ENCODE data around the gene CSF2.
A peak's percentile ranks its signal among the peaks of the same experiment; 100 is the strongest.

The CSF2 gene

GRCh38 chr5:132075719-132076077 is 2.1 kb downstream of the CSF2 start:
- no peak overlapping the region for H3K4me3 ChIP-seq (ENCODE audit: low read length, poor library complexity, severe bottlenecking)
- no peaks in the 10 kb centered on the region for H3K27me3 ChIP-seq (ENCODE audit: insufficient read depth, low read length, poor library complexity, severe bottlenecking)
- H3K9me2 ChIP-seq (replicated peaks; ENCODE audit: low read depth, low read length): no peaks in the 10 kb centered on the region
- no peaks in the 10 kb centered on the region for H4K20me1 ChIP-seq (ENCODE audit: insufficient read depth, low read length, poor library complexity, severe bottlenecking)
- H2AFZ ChIP-seq (ENCODE audit: low read length): no peak overlapping the region
- no peaks in the 10 kb centered on the region for H3K9me3 ChIP-seq (ENCODE audit: insufficient read depth, low read depth, low read length)
- no peaks in the 10 kb centered on the region for H3K79me2 ChIP-seq (ENCODE audit: insufficient read depth, low read length)
- no peaks in the 10 kb centered on the region for H3K36me3 ChIP-seq (ENCODE audit: insufficient read depth, low read length)
- TF ChIP-seq EZH2phosphoT487 (IDR thresholded peaks at IDR 0.05; ENCODE audit: borderline replicate concordance): no peak
- no peak for TF ChIP-seq CTCF (conservative IDR thresholded peaks at IDR 0.05; ENCODE audit: low read length)
- H3K4me1 ChIP-seq (ENCODE audit: insufficient read depth, low read length, poor library complexity, severe bottlenecking): peaks cover 40% of the 10 kb centered on the region
- no peaks in the 10 kb centered on the region for H3F3A ChIP-seq (ENCODE audit: low read depth)
- H3K9ac ChIP-seq (ENCODE audit: low read depth, low read length, poor library complexity, severe bottlenecking): no peak overlapping the region
- peak overlapping the region; percentile 24 for H3K4me2 ChIP-seq (ENCODE audit: low read depth, low read length, poor library complexity, severe bottlenecking)

- no peaks in the 10 kb centered on the region for H3F3A ChIP-seq (ENCODE audit: low read depth)
- no peak overlapping the region for H3K9ac ChIP-seq (ENCODE audit: low read depth, low read length, poor library complexity, severe bottlenecking)
- TF ChIP-seq CTCF (conservative IDR thresholded peaks at IDR 0.05; ENCODE audit: low read length): no peak
- no peak for TF ChIP-seq EZH2phosphoT487 (IDR thresholded peaks at IDR 0.05; ENCODE audit: borderline replicate concordance)
- peaks cover 40% of the 10 kb centered on the region for H3K4me1 ChIP-seq (ENCODE audit: insufficient read depth, low read length, poor library complexity, severe bottlenecking)
- H3K4me2 ChIP-seq (ENCODE audit: low read depth, low read length, poor library complexity, severe bottlenecking): no peak overlapping the region
- H4K20me1 ChIP-seq (ENCODE audit: insufficient read depth, low read length, poor library complexity, severe bottlenecking): no peaks in the 10 kb centered on the region
- no peak overlapping the region for H3K4me3 ChIP-seq (ENCODE audit: low read length, poor library complexity, severe bottlenecking)
- H3K9me2 ChIP-seq (replicated peaks; ENCODE audit: low read depth, low read length): no peaks in the 10 kb centered on the region
- H3K36me3 ChIP-seq (ENCODE audit: insufficient read depth, low read length): no peaks in the 10 kb centered on the region
- H3K9me3 ChIP-seq (ENCODE audit: insufficient read depth, low read depth, low read length): no peaks in the 10 kb centered on the region
- H2AFZ ChIP-seq (ENCODE audit: low read length): no peak overlapping the region
- no peaks in the 10 kb centered on the region for H3K79me2 ChIP-seq (ENCODE audit: insufficient read depth, low read length)
- no peaks in the 10 kb centered on the region for H3K27me3 ChIP-seq (ENCODE audit: insufficient read depth, low read length, poor library complexity, severe bottlenecking)
Measured at GRCh38 chr5:132076202-132076830, 2.7 kb downstream of the CSF2 start.

GRCh38 chr5:132076983-132077382 is 3.4 kb downstream of the CSF2 start:
- Histone ChIP-seq H3K4me2 (ENCODE audit: low read depth, low read length, poor library complexity, severe bottlenecking) (no peak overlapping the region), H3K4me3 (ENCODE audit: low read length, poor library complexity, severe bottlenecking) (no peak overlapping the region), H3K27me3 (ENCODE audit: insufficient read depth, low read length, poor library complexity, severe bottlenecking) (no peaks in the 10 kb centered on the region), H3F3A (ENCODE audit: low read depth) (no peaks in the 10 kb centered on the region), H3K9me2 (replicated peaks; ENCODE audit: low read depth, low read length) (no peaks in the 10 kb centered on the region), H3K4me1 (ENCODE audit: insufficient read depth, low read length, poor library complexity, severe bottlenecking) (peaks cover 40% of the 10 kb centered on the region), H3K9ac (ENCODE audit: low read depth, low read length, poor library complexity, severe bottlenecking) (no peak overlapping the region), H2AFZ (ENCODE audit: low read length) (no peak overlapping the region), H4K20me1 (ENCODE audit: insufficient read depth, low read length, poor library complexity, severe bottlenecking) (no peaks in the 10 kb centered on the region), H3K9me3 (ENCODE audit: insufficient read depth, low read depth, low read length) (no peaks in the 10 kb centered on the region), H3K36me3 (ENCODE audit: insufficient read depth, low read length) (no peaks in the 10 kb centered on the region), H3K79me2 (ENCODE audit: insufficient read depth, low read length) (no peaks in the 10 kb centered on the region)
- no peak for TF ChIP-seq EZH2phosphoT487 (IDR thresholded peaks at IDR 0.05; ENCODE audit: borderline replicate concordance)
- TF ChIP-seq CTCF (conservative IDR thresholded peaks at IDR 0.05; ENCODE audit: low read length): no peak
